Peyer's patch (tissue), 4 donors: ENCODE measurements around the gene MTMR11. TPM values are rescaled to one million over a fixed set of nuclear protein-coding genes. Genes with fewer than 3 reads are reported as not detected.

Experiments used
- total RNA-seq, 4 donors: library from RNA; depleted of rRNA; stranded (reverse); fragments of >200 nt; gene quantifications; one replicate each; pipeline ENCODE4 v1.1.0, GENCODE V29; 2016

MTMR11 gene
- total RNA-seq, 4 donors from 2014 or later = 47.9 to 210 (median 175) TPM

Other genes with a start within 250 kb of the MTMR11 start
- gene FCGR1A, start 154.2 kb downstream of the MTMR11 start, total RNA-seq = not detected
- gene BOLA1, start 37.3 kb downstream of the MTMR11 start, total RNA-seq = 10 to 100 TPM in 3 of 4 donors, 1 to 10 TPM in 1; 9.1 to 37.8 (median 22.1) TPM
- 1 to 10 TPM in 3 of 4 donors, under 1 TPM in 1; 0.70 to 3.3 (median 2.2) TPM for gene SV2A, start 19.0 kb downstream of the MTMR11 start, total RNA-seq
- gene SF3B4, start 9.1 kb downstream of the MTMR11 start, total RNA-seq = 10 to 100 TPM; 21.0 to 32.2 (median 28.2) TPM
- 10 to 100 TPM; 12.4 to 22.0 (median 19.5) TPM for gene OTUD7B, start 73.8 kb upstream of the MTMR11 start, total RNA-seq
- gene VPS45, start 130.9 kb upstream of the MTMR11 start, total RNA-seq = 10 to 100 TPM; 36.1 to 70.1 (median 42.0) TPM
- gene PLEKHO1, start 213.0 kb upstream of the MTMR11 start, total RNA-seq = 100 to 1,000 TPM in 1 of 4 donors, 10 to 100 TPM in 3; 12.6 to 106 (median 29.6) TPM